Muscle of arm (tissue), 12 donors: Measurements from ENCODE around the gene SPTLC1. TPM values are rescaled to one million over a fixed set of nuclear protein-coding genes. Genes with fewer than 3 reads are reported as not detected.

Experiments
- DNase-seq: peaks from one replicate; pipeline ENCODE4 v3.0.0-alpha.2; 2013
- polyA plus RNA-seq, 12 donors: library from polyadenylated mRNA; unstranded; fragments of 120-200 nt; gene quantifications; one replicate each; pipeline ENCODE4 v1.2.1, GENCODE V29; 2013; ENCODE audit not compliant: insufficient read length in 12 of 12

SPTLC1 gene
- polyA plus RNA-seq, 12 donors: 40.5 to 69.6 (median 50.9) TPM; not detected in 1

- DNase-seq: no peak
Measured at GRCh38 chr9:92100237-92100911, 14.8 kb downstream of the SPTLC1 start.

- DNase-seq: no peak
Measured at GRCh38 chr9:92098638-92099037, 16.6 kb downstream of the SPTLC1 start.

GRCh38 chr9:92097997-92098482 is 17.2 kb downstream of the SPTLC1 start:
- peak; percentile 18 for DNase-seq

DNA sequence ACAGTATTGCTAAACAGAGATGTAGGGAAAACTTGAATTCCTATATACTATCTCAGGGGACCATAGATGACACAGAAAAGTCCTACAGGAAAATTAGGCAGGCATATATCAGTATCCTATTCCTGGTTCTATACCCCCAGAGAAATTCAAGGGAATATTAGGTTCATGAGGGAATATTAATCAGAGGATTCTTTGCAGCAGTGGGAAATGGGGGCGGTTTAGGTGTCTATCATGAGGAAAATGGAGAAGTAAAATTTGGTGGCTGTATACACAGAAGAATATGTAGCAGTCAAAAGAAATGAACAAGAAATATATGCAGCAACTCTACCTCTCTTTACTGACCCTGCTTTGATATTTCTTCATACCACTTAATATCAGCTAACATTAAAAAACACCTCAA is 20.0 kb downstream of the SPTLC1 start:
- DNase-seq: no peak

- no peak for DNase-seq
Measured at GRCh38 chr9:92094655-92095054, 20.6 kb downstream of the SPTLC1 start.

- DNase-seq: no peak
Measured at GRCh38 chr9:92077888-92078287, 37.3 kb downstream of the SPTLC1 start.

- DNase-seq: no peak
Measured at GRCh38 chr9:92071634-92072033, 43.6 kb downstream of the SPTLC1 start.

GRCh38 chr9:92066168-92066567 is 49.0 kb downstream of the SPTLC1 start:
- no peak for DNase-seq

- DNase-seq: no peak
Measured at GRCh38 chr9:92064711-92065110, 50.5 kb downstream of the SPTLC1 start.

GRCh38 chr9:92061184-92061583 is 54.0 kb downstream of the SPTLC1 start:
- no peak for DNase-seq

DNA sequence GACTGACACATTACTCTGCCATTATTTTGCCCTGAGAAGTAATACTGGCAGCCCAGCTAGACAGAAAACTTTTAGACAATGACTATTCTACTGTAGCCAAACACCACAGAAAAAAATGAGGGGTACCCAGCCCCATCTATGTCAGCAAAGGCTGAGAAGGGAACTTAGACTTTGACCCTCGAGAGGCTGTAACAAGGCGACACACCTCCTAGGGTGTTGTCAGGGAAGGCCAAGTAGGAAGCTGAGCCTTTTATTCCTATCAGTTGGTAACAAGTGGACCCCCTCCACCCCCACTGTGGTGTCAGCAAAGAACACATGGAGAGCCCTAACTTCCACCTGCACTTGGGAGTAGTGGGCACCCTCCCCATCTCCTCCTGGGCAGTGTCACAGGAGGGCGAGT is 55.6 kb downstream of the SPTLC1 start:
- no peak for DNase-seq

DNA sequence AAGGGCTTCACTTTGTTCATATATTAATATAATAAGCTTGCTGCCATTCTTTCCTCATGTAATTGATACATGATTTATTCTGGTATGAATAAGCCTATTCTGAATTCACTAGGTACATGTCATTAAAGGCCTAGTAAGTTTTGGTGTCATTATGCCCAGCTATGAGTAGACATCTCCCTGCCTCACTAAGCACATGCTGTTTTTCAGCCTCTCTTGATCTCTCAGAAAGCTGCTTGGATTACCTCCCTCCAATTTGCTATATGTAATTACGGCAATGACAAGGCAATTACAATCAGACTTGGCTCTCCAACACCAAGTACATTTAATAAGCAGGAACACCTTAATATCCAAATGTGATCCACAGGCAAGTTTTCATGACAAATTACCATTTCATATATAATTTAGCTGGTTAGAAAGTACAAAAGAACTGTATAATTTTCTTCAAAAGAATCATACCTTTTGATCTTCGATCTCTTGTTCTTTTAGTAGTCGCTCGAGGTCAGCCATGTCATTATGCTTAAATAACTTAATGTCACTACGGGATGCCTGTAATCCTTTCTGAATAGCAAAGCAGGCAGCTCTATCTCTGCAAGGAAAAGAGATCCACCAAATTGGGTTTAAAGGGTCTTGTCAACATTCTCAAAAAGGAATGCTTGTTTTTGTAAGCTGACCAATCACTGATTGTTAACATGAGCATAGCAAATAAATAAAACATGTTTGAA is 56.3 kb downstream of the SPTLC1 start:
- DNase-seq: no peak

DNA sequence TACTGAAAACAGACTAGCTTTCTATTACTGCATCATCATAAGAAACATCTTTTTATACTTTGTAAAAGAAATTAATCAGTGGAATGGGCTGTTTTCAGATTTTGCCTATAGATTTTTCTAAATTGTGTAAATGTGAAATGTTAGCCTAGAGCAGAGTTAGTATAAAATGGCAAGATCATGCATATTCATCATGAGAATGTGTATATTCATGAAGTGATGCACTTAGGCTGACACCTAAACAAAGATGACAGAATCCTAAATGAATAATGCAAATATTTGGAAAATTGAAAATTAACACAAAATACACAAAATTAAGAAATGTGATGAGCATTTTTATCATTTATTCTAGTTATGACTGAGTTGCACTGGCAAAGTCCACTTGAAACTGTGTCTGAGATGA is 57.2 kb downstream of the SPTLC1 start:
- DNase-seq: no peak

- DNase-seq: no peak
Measured at GRCh38 chr9:92057226-92057625, 58.0 kb downstream of the SPTLC1 start.

DNA sequence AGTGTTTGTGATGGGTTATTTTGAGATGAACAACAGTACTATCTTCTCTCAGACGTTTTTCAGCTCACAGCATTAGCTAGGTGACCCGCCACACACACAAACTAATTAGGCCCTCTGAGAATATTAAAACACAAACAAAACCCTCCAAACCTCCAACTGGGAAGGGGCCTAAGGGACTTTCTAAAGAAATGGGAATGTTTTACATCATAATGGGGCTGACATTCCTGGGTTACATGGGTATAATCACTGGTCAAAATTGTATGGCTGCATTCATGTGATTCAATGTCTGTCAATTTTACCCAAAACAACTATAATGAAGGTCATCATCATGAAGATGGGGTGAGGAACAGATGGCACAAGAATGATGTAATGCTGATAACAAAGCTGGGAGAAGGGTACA is 59.6 kb downstream of the SPTLC1 start:
- DNase-seq: no peak

- no peak for DNase-seq
Measured at GRCh38 chr9:92048924-92049625, 66.1 kb downstream of the SPTLC1 start.

- no peak for DNase-seq
Measured at GRCh38 chr9:92047500-92047899, 67.7 kb downstream of the SPTLC1 start.

DNA sequence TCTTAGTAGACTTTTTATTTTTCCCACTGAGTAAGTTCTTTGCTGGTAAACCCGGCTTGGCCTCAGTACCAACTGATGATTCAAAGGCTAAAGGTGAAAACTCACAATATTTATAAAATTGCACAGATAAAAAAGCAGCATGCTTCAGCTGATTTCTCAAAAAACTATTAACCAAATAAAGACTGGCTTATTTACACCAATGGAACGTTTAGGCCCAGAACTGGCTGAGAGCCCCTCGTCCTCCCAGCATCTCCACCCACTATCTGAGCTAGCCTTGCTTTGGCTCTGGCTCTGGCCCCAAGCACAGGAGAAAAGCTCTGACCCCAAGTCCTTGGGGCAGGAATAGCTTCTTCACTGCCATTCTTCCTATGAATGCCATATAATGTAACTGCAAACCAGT is 68.5 kb downstream of the SPTLC1 start:
- no peak for DNase-seq

- DNase-seq: no peak
Measured at GRCh38 chr9:92044936-92045335, 70.3 kb downstream of the SPTLC1 start.

GRCh38 chr9:92043002-92043401 is 72.2 kb downstream of the SPTLC1 start:
- no peak for DNase-seq

DNA sequence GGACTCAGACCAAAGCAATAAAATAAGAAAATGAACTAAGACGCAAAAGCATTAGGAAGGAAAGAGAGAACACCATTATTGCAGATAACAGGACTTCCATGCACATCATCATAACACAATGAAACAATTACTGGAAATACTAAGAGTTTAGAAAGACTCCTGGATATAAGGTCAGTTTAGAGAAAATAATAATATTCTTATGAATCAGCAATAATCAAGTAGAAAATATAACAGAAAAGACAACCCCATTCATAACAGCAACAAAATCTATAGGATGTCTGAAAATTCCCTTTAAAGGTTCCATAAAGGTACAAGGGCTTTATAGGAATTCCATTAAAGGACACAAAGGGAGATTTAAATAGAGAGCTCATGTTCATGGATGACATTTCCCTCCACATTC is 73.0 kb downstream of the SPTLC1 start:
- no peak for DNase-seq

DNA sequence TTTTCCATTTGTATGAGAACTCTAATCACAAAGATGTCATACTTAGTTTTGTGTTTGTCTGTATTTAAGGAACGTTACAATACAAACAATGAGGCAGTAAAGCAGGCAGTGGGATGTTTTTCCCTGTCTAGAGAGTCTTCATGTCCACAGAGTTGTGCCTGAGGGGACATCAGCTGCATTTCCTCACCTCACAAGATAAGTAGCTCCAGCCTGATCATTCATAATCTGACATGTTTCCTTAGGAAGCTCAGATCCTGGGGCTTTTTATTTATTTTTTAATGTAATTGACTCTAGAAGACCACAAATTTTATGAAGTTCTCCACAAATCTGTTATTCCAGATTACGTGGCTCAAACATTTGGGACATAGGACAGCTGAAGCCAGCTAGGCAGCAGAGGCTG is 78.5 kb downstream of the SPTLC1 start:
- DNase-seq: no peak

DNA sequence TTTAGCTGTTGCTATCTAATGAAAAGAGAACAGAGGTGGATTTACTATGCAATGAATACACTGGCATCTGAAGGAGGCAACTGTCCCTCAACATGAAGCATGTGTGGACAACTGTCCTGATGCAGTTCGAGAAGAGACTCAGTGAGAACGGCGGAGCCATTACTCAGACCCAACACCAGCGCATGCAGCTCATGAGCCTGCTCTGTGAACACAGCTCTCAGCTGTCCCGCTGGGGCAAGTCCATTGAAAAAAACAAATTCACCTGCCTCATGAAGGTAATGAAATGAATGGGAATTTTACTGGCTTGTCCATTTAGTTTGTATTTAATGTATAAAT is 78.8 kb downstream of the SPTLC1 start:
- no peak for DNase-seq
